GM12873 (cell line): ENCODE measurements around the gene BCOR.

Source experiments
- CTCF ChIP-seq: IDR thresholded peaks from 2 replicates; pipeline ENCODE4 v1.5.1; 2012; ENCODE audit warnings: low read depth, mild to moderate bottlenecking, moderate library complexity, low read length, control low read depth; ENCODE audit not compliant: insufficient read depth; ENCODE audit errors: missing control alignments

Gene BCOR

GRCh38 chrX:40008791-40009461 lies 88.8 kb downstream of the BCOR start:
- no peak for TF ChIP-seq CTCF

DNA sequence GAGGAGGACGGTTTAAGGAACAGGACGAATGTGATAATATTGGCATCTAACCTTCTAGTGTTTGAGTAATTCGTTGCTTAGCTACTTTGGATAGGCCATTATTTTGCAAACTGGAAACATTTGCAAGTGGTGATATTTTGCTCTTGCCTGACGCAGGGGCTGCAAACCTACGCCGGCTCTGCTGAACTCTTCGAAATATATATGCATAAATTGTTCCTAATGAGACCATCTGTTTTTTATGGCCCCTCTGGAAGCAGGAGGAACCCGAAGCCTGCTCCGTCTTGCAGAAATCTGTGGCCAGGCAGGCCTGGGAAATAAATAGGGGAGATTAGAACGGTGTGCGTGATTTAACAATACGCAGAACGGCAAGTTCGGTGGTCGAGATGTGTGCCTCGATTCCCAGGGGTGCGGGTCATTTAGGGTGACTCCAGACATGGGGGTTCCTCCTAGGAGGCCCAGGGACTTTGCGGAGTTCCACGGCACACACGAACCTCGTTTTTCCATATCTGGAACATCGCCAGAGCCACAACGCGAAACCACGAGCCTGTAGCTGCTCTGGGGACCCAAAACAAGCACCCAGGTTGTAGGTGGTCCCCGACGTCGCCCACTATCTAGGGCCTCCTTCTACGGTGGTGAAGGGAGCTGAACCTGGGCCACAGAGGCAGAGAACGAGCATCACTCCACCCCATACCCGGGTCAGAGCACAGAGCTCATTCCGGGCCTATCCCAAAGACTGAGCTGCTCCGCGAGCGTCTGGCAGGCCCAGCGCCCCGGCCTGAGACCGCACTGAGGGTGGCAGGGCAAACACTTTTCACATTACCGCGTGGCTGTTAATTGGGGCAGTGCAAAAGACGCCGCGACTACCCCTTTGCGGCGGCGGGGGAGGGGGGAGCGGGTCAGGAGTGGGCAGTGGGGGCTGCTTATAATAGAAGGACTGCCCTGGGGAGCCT lies 89.7 kb downstream of the BCOR start:
- TF ChIP-seq CTCF, result no peak

DNA sequence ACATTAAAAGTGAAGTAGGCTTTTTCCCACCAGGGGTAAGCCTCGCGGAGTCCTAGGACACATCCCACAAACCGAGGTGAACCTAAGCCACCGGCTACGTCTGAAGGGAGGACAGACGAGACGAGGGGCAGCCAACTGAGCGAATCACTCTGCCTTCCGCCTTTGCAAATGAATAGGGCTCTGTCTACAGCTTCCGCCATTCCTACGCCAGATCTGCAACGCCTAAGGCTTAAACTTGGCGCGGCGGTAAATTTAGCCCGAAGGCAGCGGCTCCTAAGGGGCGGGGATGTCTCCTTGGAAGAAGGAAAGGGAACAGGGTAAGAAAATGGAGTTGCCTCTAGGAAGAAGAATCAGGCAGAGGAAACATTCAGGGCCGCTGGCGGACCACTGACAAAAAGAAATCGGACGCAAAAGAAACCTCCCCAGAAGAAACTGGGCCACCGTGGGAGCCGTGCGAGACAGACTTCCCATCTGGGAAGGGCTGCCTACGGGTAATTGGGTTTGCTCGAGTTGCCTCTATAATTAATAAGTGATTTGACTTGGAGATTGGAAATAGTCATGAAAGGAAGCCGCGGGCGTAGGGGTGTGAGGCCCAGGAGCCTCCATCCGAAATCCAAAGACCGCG lies 90.5 kb downstream of the BCOR start:
- no peak for TF ChIP-seq CTCF

DNA sequence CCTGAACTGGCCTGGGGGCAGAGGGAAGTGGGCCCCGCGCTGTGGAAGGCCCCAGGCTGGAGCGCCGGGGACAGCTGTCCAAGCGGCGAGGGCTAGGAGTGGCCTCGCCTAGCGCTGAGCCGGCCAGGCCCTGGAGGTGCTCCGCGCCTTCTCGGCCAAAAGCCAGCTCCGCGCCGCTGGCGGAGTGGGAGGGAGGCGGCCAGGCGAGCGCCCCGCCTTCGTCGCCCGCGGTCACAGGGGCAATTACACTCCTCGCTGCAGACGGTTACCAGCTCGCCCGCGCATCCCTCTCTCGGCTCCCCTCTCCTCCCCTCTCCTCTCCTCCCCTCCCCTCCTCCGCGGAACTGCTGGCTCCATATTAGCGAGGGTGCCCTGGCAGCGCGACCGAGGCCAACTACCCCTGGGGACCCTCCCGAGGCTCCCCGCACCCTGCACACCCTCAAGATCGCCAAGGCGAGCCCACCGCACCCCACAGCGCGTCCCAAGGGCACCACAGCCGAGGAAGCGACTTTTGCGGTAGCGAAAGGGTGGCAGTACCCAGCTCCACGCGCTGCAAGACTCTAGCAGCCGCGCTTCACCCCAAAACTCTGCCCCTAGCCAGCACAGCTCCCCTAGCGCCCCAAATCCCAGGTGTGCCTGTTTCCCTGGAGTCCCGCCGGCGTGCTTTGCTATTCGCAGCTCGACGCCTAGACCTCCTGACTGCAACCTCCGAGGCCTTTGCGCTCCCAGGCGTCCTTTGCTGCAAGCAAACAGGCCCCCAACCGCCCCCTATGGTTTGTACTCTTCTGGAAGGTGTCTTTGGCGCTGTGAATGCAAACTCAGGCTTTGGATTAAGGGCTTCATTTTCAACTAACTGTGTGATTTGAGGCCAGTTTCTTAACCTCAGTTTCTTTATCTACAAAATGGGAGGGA lies 91.4 kb downstream of the BCOR start:
- no peak for TF ChIP-seq CTCF

GRCh38 chrX:40005292-40006011 lies 92.3 kb downstream of the BCOR start:
- TF ChIP-seq CTCF, result no peak

GRCh38 chrX:40004921-40005291 lies 92.9 kb downstream of the BCOR start:
- TF ChIP-seq CTCF, result no peak
